SKM-1 treated with dmso at 0.1 percent for 144 hours (cell line): ENCODE results near the gene SMIM22.

ENCODE experiments used
- DNase-seq: peaks from one replicate; lab custom pipeline; 2025; ENCODE audit not compliant: unreplicated experiment; lab: John Stamatoyannopoulos, UW

The SMIM22 gene

GRCh38 chr16:4814542-4815173 is 19.5 kb downstream of the SMIM22 start:
- no peak for DNase-seq

- DNase-seq = no peak
Observed at GRCh38 chr16:4820652-4821051, 25.5 kb downstream of the SMIM22 start.

GRCh38 chr16:4825196-4825595 is 30.0 kb downstream of the SMIM22 start:
- DNase-seq = no peak

GRCh38 chr16:4826526-4826925 is 31.4 kb downstream of the SMIM22 start:
- DNase-seq = no peak

GRCh38 chr16:4826980-4827379 is 31.8 kb downstream of the SMIM22 start:
- no peak for DNase-seq

- DNase-seq = no peak
Observed at GRCh38 chr16:4828567-4829321, 33.6 kb downstream of the SMIM22 start.

- DNase-seq = no peak
Observed at GRCh38 chr16:4830408-4830807, 35.2 kb downstream of the SMIM22 start.

- no peak for DNase-seq
Observed at GRCh38 chr16:4831616-4832015, 36.4 kb downstream of the SMIM22 start.

GRCh38 chr16:4832698-4833343 is 37.7 kb downstream of the SMIM22 start:
- no peak for DNase-seq

- no peak for DNase-seq
Observed at GRCh38 chr16:4833584-4833983, 38.4 kb downstream of the SMIM22 start.

- no peak for DNase-seq
Observed at GRCh38 chr16:4836727-4837126, 41.6 kb downstream of the SMIM22 start.

GRCh38 chr16:4837733-4838501 is 42.7 kb downstream of the SMIM22 start:
- no peak for DNase-seq

- no peak for DNase-seq
Observed at GRCh38 chr16:4839942-4840341, 44.8 kb downstream of the SMIM22 start.

GRCh38 chr16:4840984-4841383 is 45.8 kb downstream of the SMIM22 start:
- DNase-seq = no peak
